Measurements from ENCODE around the gene AFTPH.

AFTPH gene, protein sequence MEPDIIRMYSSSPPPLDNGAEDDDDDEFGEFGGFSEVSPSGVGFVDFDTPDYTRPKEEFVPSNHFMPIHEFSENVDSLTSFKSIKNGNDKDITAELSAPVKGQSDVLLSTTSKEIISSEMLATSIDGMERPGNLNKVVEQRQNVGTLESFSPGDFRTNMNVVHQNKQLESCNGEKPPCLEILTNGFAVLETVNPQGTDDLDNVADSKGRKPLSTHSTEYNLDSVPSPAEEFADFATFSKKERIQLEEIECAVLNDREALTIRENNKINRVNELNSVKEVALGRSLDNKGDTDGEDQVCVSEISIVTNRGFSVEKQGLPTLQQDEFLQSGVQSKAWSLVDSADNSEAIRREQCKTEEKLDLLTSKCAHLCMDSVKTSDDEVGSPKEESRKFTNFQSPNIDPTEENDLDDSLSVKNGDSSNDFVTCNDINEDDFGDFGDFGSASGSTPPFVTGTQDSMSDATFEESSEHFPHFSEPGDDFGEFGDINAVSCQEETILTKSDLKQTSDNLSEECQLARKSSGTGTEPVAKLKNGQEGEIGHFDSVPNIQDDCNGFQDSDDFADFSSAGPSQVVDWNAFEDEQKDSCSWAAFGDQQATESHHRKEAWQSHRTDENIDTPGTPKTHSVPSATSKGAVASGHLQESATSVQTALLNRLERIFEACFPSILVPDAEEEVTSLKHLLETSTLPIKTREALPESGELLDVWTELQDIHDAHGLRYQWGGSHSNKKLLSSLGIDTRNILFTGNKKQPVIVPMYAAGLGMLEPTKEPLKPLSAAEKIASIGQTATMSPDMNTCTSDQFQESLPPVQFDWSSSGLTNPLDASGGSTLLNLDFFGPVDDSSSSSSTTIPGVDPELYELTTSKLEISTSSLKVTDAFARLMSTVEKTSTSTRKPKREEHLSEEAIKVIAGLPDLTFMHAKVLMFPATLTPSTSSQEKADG

DNA sequence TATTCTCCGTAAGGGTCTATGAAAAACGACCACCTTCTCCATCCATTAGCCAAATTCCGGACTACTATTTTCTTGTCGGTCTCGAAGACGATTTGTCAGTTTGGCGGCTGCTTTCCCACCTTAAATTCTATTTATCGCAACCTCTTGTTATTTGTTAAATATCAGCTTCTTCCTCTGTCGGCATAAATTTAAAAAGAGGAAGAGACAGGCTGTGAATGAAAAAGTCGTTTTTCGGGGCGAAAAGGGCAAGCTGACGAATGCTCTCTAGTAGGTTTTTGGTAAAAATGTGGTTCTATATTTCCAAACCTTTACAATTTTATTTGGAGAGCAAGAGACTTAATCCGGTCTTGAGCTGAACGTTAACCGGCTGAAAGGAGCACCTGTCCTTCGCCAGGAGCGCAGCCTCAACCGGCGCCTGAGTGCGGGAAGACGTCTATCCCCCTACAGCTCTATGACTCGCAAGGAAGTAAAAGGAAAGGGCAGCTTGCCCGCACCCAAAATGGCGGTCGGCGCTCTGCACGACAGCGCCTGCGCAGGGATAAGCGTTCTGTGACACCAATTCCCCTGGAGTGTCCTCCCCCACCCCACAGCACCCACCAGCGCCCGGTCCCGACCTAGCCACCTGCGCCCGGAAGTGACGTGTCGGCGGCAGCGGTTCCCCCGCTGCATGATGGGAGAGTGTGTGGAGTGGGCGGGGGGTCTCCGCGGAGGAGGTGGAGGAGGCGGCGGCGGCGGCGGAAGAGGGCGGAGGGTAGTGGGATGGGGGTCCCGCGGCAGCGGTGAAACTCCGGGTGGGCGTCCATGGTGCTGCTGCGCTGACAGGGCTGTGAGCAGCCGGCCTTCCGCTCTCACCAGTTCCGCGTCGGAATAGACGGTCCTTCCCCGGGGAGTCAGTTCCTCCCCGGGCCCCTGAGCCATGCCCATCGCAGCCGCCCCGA is at the start of gene AFTPH:
Gene AFTPH, plus strand, starts transcription at position 663 of the 938 bp plus-strand sequence. CDS start 27,147 bp downstream, outside the sequence.
- peak; percentile 99 for DNase-seq

DNA sequence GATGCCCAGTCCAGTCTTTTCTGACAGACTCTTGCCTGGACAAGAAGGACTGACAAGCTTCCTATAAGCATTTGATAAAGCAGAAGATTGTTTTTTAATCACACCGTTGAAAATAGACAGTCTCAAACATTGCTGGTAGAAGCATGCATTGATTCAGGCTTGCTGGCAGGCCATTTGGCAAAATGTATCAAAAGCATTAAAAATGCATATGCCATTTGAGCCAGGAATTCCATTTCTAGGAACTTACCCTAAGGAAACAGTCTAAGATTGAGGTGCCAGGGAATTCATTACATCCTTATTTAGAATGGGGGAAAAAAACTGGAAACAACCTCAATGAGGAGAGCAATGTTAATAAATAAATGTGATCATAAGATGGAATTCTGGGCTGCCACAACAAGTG is 49.5 kb upstream of the AFTPH start:
- DNase-seq = no peak

DNA sequence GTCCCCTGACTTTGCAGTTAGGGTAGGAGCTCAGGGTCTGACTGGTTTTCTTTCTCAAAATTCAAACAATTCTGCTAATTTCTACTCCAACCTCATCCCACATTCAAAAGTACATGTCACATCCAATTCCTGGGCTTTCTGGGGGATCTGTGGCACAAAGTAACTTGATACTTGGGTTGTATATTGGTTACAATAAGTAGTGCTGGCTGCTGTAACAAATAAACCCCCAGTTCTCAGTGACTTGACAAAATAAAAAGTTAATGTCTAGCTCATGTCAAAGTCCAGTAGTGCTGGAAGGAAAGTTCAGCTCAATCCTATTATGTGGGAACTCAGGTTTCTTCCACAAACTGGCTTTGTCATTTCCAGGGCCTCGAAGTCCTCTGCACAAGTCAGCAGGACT is 47.1 kb upstream of the AFTPH start:
- no peak for DNase-seq

DNA sequence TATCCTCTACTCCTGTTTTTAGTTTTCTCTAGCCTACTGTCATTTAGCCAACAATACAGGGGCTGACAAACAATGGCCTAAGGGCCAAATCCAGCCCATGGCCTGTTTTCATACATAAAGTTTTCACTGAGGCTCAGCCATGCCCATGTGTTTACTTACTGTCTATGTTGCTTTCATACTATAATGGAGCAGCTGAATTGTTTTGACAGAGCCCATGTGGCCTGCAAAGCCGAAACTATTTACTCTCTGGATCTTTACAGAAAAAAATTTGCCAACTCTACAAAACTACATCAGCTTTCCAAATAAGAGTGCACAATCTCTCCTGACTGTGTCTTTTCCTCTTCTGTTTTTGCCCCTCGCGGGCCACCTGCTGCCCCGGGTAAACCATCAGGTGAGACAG is 46.1 kb upstream of the AFTPH start:
- no peak for DNase-seq

DNA sequence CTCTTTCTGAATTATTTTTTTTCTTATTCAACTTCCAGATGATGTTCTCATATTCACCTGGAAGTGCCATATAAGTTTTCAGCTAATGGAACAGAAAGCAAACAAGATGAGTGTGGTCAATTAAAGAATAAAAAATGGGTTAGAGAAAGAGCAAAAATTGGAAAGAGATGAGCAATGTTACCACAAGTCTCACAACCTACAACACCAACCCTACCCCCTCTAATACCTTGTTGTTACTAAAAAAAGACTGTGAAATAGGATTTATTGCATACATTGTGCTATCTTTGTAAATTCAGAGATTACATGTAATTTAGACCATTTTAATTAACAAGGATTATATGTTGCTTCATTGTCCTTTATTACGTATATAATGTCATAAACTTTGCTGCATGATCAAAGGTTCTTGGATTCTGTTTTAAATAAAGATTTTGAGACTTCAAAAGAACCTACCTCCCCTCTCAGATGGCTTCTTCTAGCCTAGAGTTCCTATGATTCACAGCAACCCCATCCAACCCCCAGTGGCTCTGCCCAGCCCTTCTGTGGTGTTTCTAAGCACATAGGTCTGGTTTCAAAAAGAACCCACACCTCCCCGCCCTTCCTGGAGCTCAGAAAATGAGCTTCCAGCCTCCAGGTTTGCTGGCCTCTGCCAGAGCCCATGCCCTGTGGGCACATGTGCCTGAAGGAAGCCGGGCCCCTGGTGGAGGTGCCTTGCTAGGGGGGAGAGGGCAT is 45.5 kb upstream of the AFTPH start:
- peak; percentile 31 for DNase-seq

DNA sequence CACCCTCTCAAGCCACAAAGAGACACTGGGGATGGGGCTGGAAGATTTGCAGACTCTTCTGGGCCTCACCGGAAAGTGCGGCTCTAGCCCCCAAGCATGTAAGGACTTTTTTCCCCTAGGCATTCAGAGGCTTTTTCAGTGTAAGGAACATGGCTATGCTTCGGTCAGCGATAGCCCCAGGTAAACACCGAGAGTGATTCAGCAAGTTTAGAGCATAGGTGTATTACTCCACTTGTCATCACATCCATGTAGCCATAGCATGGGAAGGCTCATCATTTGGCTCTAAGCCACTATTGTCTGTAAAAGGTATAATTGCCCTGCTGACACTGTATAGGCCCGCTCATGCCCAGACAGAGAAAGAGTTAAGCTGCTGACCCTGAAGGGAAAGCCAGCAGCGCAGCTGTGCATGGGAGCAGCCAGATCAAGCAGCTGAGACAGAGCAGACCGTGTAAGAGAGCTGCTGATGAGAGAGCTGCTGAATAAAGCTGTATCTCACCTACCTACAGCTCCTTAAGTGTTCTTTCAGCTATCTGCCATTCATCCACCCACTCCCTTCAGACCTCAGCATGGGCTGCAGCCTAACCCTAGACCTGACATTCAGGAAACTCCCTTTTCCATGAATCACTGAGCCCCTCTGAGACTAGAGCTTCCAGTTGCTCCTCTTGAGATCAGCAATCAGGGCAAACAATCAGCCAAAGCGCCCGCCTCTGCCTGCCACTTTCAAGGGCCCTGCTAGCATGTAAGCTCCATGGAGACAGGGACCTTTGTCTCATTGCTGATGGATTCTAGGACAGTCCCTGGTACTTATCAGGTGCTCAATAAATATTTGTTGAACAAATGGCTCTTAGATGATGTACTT is 44.6 kb upstream of the AFTPH start:
- no peak for DNase-seq

DNA sequence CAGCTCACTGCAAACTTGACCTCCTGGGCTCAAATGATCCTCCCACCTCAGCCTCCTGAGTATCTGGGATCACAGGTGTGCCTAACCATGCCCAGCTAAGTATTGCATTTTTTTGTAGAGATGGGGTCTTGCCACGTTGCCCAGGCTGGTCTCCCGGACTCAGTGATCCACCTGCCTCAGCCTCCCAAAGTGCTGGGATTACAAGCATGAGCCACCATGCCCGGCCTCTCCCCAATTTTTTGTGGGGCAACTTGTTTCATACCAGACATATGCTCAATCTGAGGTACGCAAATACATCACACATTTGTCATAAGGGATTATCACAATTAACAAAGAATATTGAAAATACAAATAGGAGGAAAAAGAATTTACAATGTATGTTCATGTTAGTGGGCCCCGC is 42.5 kb upstream of the AFTPH start:
- no peak for DNase-seq

DNA sequence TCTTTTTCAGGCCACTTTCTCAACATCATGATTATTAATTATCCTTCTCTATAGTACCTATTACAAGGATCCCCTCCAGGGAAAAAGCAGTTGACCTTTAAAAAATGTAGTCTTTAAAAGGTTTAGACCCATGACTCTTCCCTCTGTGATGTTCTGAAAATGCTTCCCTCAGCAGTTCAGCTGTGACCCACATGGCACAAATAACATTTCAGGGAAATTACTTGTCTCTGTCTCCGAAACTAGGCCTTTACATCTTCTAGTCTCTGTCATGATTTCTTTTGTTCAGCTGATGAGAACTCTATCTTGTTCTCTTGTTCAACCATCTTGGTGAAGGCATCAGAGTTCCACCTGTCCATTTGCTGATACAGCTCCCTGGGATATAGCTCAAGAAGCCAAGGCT is 41.9 kb upstream of the AFTPH start:
- DNase-seq = no peak

DNA sequence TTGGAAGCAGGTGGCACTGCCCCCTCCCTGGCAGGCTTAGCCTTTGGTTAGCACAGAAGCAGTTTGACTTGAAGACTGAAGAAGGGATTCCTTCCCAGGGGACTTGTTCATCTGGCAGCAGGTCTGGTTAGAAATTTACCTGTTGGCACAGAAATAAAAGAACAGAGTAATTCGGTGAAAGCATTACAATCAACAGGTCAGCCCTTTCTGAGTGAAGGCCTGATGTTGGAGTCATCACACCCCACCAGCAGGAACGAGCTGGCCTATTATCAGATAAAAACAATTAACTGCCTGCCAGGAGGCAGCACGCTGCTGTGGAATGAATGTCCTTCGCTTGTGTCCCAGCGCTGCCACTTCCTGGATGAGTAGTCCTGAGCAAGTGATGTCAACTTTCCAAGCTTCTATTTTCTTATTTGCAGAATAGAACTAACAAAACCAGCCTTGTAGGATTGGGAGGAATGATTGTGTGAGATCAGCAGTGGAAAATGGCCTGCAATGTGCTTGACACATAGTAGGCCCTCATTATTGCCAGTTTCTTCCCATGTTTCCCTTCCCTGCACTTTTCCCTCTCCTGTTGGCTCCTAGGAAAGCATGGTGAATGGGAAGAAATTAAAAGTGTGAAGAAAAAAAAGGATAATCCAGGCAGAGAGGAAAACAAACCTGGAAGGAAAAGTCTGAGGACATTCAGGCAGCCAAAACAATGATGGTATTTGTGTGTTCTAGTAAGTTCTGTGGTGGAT is 41.2 kb upstream of the AFTPH start:
- DNase-seq = peak; percentile 65

DNA sequence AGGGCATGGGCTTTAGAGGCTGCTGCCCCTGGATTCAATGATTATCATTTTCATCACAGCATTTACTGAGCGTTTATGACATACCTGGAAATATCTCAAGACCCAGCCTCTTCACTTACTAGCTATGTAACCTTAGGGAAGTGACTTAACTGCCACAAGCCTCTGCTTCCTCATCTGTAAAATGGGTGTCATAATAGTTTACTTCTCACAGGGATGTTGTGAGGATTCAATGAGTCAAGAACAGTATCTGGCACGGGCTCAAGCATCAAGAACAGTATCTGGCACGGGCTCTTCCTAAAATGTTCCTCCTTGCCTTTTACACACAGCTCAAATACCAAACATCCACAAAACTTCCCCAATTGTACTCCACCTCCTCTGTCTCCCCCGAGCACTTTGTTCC is 38.8 kb upstream of the AFTPH start:
- DNase-seq = no peak

DNA sequence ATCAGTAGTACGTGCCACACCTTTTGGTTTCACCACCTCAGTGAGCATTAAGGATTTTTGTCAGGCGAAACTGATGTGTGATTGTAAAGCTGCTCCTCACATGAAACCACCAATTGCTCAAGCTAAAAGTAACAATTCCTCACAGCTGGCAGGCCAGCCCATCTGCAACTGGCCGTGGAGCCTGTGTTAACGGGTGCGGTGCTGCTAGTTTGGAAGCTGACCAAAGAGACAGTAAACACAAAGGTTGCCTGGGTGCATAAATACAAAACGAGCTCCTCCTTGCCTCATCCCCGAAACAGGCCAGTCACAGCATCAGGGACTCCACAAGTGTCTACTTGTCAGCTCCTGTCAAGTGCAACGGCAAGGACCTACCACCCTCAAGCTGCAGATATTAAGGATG is 38.2 kb upstream of the AFTPH start:
- DNase-seq = no peak

DNA sequence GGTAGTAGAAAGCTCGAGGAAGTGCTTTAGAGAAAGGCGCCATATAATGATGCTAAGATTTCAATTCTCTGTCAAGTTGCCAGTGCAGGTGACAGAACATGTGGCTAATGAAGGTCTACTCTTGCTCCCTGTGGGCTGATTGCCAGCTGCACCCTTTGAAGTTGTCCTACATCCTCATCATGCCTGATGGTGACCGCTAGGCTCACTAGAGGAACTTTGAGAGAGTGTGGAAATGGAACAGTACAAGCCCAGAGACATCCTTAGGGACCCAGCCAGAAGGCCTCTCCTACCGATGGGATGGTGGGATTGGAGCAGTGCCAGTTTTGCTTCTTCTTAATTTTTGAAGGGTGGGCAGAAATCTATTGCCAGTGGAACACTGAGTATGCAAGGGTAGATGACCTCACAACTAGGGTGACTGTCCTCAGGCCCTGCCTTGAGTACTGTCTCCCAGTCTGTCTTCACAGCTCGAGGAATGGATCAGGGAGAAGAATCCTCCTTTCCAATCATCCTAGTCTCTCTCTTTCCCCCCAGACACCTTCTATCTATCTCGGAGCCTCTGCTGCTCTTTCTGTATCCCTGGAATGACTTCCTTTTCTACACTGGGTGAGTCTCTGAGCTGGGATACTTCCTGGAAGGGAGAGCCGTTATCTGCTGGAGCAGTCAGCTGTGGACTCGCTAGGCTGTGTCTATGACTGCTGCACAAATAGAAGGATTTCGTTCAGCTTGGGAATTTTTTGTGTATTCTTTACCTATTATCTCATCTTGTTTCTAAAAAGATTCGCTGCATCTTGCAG is 36.7 kb upstream of the AFTPH start:
- DNase-seq = no peak

DNA sequence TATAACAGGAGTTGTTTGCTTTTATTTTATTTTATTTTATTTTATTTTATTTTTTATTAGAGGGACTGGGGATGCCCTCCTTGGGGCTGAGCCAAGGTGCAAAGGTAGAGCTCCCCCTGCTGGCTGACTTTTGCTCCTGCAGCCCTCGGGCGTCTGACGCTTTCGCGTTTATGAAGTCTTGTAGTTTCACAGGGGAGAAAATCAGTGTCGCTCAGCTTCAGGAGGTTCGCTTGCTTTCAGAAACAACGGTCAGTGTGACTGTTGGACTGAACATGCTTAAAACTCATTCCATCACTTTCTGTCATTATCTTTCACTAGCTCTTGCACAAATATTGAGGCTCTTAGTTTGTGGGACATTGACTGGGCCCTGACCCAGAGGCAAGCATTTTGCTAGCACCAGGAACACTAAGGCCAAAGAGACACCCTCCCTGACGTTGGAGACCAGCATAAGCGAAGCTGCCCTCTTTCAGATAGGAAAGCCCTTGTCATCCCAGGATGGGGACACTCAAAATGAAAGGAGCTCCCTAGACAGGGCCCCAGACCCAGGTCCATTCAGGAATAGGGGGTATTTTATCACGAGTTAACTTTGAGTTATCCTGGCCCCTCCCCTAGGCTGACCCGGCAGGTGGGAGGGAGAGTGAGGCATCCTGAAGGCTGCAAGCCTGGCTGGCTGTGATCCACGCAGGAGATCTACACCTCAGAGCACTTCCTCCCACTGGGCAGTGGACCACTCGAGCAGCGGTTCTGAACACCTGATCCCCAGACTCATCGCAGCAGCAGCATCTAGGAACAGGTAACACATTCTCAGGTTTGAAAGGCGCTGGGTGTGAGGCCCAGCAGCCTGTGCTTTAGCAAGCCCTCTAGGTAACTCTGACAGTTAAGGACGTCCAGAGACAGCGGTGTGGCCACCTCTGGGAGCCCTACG is 35.8 kb upstream of the AFTPH start:
- DNase-seq = peak; percentile 85

DNA sequence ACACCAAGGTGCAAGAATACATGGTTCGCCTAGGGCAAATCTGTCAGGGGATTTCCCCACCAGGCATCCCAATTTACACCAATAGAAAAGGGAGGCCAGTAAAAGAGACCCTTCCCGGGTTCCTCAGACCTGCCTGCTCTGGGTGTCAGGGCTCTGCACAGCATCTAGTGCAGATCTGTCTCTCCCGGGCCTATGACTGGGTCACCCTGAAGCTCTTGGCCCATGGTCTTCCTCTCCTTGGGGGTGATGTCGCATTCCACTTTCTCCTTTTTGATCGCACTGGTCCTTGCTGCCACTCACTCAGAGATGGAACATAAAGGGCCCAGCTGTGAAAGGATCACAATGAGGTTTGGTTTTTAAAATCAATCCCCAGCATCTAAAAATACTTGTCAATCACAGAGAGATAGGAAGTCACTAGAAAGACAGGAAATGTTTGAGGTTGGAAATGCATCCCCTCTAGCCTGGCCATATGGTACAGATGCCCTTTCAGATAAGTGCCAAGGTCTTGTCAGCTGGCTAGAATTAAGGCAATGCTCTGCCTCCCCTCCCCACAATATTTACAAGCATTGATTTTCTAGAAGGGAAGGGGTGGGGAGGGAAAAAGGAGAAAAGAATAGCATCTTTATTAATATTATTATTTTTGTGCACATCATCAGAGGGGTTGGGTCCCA is 34.9 kb upstream of the AFTPH start:
- peak; percentile 28 for DNase-seq

DNA sequence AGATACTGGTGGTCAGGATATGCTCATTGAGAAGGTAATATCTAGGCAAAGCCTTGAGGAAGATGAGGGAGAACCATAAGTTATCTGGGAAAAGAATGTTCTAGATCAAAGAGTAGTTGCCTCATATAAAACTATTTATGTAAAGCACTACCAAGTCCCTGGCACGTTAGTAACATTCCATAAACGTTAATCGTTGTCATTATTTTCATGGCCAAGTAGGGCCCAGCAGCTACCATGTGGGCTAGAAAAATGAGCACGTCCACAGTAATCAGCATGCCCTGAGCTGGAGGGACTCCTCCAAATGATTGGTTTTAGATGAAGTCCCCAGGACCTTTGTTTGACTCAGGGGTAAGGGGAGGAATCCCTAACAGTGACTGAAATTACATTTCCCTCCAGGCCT is 32.7 kb upstream of the AFTPH start:
- DNase-seq = no peak

DNA sequence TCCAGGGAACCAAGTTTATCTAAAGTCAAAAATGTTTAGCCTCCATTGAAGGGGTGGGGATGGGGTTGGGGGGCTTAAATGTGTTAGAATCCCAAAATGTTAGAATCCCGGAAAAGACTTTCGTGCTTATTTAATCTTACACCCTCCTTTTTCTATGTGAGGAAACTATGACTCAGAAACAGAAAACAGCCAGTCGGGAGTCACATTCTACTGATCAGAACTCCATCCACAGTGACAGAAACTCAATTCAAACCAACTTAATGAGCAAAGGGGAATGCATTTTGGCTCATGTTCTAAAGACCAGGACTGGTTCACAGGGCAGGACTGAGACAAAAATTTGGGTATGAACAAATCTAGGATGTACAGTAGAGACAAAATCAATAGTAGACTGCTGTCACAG is 31.9 kb upstream of the AFTPH start:
- no peak for DNase-seq

DNA sequence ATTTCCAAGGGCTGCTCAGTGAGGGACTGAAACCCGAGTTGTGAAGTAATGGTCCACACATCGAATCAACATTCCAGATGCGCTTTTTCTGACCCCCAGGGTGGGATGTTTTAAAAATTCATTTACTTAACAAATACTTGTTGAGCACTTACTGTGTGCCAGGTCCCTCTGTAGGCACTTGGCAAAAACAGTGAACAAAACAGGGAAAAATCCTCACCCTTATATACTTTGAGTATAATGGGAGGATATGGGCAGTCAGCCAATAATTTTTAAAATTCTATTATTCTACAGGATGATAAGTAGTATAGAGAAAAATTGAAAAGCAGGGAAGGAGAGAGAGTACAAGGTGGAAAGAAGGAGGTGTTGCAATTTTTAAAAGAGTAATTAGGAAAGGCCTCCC is 31.3 kb upstream of the AFTPH start:
- no peak for DNase-seq

DNA sequence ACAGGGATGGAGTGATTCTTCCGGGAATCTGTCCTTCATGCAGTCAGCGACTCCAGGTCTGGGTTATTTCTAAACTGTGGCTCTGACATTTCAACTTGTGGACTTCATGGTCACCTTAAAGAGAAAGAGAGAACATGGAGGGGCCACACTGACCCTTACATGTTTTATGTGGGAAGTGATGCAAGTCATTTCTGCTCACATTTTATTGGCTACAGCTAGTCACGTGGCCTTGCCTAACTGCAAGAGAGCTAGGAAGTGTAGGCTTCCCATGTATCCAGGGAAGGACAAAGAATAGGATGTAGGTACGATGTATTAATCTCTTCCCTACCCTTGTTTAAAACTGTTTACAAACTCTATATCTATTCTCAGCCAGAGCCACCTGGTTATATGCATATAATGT is 30.3 kb upstream of the AFTPH start:
- no peak for DNase-seq
